Inflammatory macrophage treated with lipopolysaccharide for 1 hour (primary cell): ENCODE results near the gene ATAD3C.
"Not testable (repeated sequence)": the region's sequence is repeated elsewhere in the genome, so short reads cannot be mapped to it uniquely, and the experiment has no call there.

Experiments
- DNase-seq, 2 donors: peaks; one replicate each; pipeline ENCODE4 v3.0.0-alpha.2; 2020 to 2022

The ATAD3C gene

DNA sequence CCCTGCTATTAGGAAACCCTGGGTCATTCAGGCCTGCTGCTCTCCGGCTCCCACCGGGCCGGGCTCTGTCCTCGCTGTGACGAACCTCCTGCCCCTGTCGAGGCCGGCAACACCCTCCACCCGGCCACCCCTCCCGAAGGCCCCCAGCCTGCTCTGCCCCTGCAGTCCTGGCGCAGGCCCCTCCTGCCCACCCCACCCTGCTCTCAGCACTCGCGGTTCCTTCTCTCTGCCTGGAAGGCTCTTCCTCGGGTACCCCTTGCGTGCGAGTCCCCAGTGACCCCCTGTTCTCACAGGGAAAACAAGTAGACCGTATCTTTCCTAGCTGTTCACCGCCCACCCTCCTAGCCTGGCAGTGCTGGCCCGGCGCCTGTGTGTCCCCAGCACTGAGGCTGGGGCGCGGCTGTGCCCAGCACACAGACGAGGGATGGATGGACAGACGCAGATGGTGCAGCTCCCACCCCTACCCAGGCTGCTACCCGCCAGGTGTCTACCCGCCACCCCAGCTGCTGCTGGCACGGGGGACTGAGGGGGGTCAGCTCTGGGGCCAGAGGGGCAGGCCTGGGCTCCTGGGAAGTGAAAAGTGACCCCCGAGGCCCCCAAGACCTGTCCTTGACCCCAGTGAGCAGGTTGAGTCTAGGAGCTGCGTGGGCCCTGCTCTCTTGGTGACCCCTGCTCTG is 17.1 kb upstream of the ATAD3C start:
- no peak for DNase-seq

GRCh38 chr1:1432951-1433803 is 16.3 kb upstream of the ATAD3C start:
- DNase-seq: no peak

DNA sequence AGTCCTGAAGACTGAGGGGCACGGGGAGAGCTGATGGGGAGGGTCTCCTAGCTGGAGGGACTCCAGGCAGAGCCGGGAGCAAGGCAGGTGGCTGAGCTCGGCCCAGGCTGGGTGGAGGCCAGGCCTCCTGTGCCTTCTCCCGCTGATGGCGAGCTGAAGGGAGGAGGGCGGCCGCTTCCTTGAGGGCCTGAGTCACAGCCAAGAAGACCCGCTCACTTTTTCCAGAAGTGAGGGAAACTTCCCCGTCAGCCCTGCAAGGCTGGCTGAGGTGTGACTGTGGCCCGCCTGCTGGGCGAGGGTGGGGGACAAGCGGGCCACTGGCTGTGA is 15.7 kb upstream of the ATAD3C start:
- DNase-seq: no peak

GRCh38 chr1:1434131-1434823 is 15.2 kb upstream of the ATAD3C start:
- no peak for DNase-seq

DNA sequence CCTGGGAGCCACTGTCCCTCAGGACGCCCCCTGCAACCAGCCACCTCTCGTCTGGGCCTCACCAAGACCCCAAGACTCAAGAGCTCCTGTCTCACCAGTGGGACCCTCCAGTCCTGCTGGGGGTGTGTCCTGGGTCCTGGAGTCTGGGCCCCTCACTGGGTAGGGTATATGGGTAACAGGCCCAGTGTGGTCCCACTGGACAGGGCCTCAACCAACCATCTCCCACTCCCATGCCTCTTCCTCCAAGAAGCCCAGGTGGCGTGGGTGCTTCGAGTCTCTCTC is 14.7 kb upstream of the ATAD3C start:
- DNase-seq: no peak

GRCh38 chr1:1435106-1435903 is 14.2 kb upstream of the ATAD3C start, which contains the start of gene VWA1:
Gene VWA1 (plus strand): TSS chr1:1435690. CDS start chr1:1435749, 59 bp downstream.
- DNase-seq: peak; percentile 37 to 65

- DNase-seq: no peak
These were observed 13.4 kb upstream of the ATAD3C start for GRCh38 chr1:1435911-1436629.

DNA sequence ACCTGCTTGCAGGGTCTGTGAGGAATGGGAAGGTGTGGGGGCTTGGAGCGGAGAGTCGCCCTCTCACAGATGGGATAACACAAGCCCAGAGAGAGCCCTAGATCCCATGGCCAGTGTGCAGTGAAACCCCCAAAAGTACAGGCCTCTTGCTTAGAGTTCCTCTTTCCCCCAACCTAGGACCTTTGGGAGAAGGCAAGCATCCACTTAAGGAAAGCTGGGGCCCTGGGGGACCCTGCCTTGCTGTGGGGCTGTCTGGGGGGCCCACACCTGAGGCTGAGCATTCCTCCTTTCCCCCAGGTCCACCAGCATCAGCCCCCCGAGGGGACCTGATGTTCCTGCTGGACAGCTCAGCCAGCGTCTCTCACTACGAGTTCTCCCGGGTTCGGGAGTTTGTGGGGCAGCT is 12.9 kb upstream of the ATAD3C start:
- no peak for DNase-seq

- DNase-seq: no peak
These were observed 12.2 kb upstream of the ATAD3C start for GRCh38 chr1:1437033-1437903.

- no peak for DNase-seq
These were observed 11.5 kb upstream of the ATAD3C start for GRCh38 chr1:1437904-1438376.

DNA sequence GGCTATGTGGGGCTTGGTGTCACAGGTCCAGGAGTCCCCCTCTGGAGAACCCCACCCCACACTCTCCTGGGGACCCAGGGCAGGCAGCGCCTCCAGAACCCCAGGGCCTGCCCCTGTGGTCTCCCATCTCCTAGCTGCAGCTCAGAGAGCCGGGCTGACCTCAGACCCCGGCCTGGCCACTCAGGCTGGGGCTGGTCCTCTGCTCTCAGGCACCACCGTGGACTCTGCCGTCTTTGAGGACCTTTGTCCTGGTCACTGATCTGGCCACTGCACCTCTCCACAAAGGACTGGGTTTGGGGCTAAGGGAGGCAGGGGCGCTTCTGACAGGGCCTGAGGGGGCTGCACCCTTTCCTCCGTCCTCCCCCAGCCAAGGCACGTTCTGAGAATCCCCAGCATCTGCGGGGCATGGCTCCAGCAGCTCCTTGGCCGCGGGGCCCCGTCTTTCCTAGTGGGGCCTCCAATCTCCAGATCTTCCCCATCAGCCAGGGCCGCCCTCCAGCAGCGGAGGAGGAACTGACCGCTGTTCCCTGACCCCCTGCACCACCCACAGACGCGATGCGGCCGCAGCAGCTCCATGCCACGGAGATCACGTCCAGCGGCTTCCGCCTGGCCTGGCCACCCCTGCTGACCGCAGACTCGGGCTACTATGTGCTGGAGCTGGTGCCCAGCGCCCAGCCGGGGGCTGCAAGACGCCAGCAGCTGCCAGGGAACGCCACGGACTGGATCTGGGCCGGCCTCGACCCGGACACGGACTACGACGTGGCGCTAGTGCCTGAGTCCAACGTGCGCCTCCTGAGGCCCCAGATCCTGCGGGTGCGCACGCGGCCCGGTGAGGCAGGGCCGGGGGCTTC is 10.7 kb upstream of the ATAD3C start:
- DNase-seq: no peak

DNA sequence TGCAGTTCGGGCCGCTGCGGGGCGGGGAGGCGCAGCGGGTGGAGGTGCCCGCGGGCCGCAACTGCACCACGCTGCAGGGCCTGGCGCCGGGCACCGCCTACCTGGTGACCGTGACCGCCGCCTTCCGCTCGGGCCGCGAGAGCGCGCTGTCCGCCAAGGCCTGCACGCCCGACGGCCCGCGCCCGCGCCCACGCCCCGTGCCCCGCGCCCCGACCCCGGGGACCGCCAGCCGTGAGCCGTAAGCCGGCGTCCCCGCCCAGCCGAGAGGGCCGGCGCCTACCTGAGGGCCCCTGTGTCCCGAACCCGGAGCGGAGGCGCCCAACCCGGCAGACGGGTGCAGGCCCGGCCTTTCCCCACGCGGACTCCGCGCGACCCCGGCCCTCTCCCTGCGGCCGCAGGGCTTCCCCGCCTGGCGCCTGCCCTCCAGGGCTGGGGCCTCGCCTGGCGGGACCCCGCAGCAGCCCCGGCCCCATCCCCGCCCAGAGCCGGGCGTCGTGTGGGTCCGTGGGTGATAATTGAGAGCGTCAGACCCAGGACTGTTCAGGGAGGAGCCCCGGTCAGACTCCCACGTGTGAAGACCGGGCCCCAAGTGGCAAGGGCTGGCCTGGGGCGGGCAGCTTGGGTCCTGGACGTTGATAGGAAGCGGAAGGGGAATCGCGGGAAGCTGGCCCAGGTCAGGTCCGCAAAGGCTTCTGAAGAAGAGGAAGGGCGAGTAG is 9.8 kb upstream of the ATAD3C start:
- no peak for DNase-seq

DNA sequence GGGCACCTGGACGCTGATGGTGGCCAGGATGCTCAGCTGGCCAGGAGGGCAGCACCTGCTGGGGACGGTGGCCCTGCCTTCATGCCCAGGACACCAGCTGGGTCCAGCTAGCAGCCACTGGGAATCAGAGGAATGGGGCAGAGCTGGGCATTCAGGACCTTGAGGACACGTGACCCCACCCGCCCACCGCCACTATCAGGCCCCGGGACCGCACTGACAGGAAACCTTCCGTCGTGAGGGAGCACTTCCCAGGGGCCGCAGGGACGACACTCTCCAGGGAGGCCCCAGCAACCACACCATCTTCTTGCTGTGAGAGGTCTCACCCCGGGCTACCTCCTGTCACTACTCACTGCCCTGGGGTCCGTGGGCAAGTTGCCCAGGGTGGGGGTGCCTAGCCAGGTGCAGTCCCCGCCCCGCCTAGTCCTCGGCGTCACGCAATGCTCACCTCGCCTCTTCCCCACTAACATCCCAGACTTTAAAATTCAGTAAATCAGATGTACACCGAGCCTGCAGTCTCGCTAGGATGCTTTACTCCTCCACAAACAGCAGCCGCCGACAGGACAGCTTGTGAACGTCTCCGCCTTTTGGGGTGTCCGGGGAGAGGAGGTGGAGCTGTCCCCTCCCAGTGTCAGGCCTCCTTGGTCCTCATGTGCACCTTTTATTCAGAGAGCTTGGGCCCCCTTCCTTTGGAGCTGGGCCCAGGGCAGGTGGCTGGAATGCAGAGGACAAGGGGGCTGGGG is 9.1 kb upstream of the ATAD3C start:
- no peak for DNase-seq

DNA sequence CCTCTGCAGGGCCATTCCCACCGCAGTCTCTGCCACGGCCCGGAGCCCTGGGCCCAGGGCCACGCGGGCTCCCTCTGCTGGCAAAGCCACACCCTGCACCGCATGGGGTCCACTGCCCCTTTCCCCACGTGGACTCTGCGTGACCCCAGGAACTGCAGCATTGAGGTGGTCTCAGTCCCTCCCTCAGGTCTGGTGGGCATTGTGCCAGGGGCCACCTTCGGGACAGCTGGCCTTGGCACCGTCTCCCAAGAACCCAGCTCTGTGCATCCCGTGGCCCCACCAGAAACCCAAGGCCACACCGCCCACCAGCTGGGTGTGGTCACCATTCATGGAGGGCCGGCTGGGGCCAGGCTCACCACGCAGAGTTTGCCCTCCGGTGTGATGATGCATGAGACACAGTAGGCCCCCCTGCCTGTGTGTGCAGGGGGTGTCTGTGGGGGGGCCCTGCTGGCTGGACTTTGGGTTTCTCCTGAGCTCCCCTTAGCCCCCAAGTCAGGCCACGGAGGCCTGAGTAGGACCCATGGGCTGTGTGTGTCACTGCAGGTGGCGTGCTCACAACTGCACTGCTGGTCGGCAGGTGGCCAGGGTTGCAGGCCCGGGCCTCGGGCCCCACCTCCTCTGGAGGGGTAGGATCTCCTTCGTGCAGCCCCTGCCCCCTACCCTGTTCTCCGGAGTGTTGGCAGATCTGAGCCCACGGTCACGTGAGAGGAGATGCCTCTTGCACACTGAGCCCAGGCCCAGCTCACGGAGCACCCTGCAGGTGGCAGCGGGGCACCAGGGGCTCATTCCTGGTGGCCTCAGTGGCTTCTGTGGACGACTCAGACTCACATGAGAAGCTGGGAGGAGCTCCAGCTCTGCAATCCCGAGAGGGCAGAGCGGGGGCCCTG is 8.2 kb upstream of the ATAD3C start:
- peak; percentile 18 to 57 for DNase-seq

GRCh38 chr1:1442069-1442770 is 7.3 kb upstream of the ATAD3C start:
- DNase-seq: no peak

- not testable (repeated sequence) for DNase-seq
These were observed 2.9 kb upstream of the ATAD3C start for GRCh38 chr1:1446631-1447030.

GRCh38 chr1:1450616-1451015 is 1.1 kb downstream of the ATAD3C start:
- DNase-seq: not testable (repeated sequence)
